ENCODE measurements around the gene FARP1.
"Not testable (repeated sequence)": the region's sequence is repeated elsewhere in the genome, so short reads cannot be mapped to it uniquely, and the experiment has no call there.

Gene FARP1

GRCh38 chr13:98342953-98343352 is 200.1 kb downstream of the FARP1 start:
- DNase-seq: no peak

GRCh38 chr13:98343461-98343860 is 200.6 kb downstream of the FARP1 start:
- DNase-seq: no peak

- DNase-seq: no peak
These were observed 201.5 kb downstream of the FARP1 start for GRCh38 chr13:98344392-98344791.

GRCh38 chr13:98345107-98345935 is 202.4 kb downstream of the FARP1 start:
- DNase-seq: no peak

- DNase-seq: no peak
These were observed 204.2 kb downstream of the FARP1 start for GRCh38 chr13:98346904-98347636.

- DNase-seq: no peak
These were observed 204.9 kb downstream of the FARP1 start for GRCh38 chr13:98347756-98348155.

- no peak for DNase-seq
These were observed 205.7 kb downstream of the FARP1 start for GRCh38 chr13:98348466-98349200.

GRCh38 chr13:98349731-98350305 is 206.9 kb downstream of the FARP1 start:
- no peak for DNase-seq

- DNase-seq: no peak
These were observed 207.9 kb downstream of the FARP1 start for GRCh38 chr13:98350746-98351330.

GRCh38 chr13:98351636-98352035 is 208.7 kb downstream of the FARP1 start:
- DNase-seq: no peak

GRCh38 chr13:98352226-98352625 is 209.3 kb downstream of the FARP1 start:
- no peak for DNase-seq

- no peak for DNase-seq
These were observed 210.9 kb downstream of the FARP1 start for GRCh38 chr13:98353750-98354149.

GRCh38 chr13:98358937-98359336 is 216.0 kb downstream of the FARP1 start:
- DNase-seq: no peak

GRCh38 chr13:98360545-98360944 is 217.7 kb downstream of the FARP1 start:
- DNase-seq: no peak

- no peak for DNase-seq
These were observed 220.4 kb downstream of the FARP1 start for GRCh38 chr13:98363326-98363725.

GRCh38 chr13:98364179-98364578 is 221.3 kb downstream of the FARP1 start:
- no peak for DNase-seq

- no peak for DNase-seq
These were observed 221.8 kb downstream of the FARP1 start for GRCh38 chr13:98364647-98365046.

- no peak for DNase-seq
These were observed 222.4 kb downstream of the FARP1 start for GRCh38 chr13:98365302-98365701.

- DNase-seq: no peak
These were observed 223.1 kb downstream of the FARP1 start for GRCh38 chr13:98366010-98366409.

GRCh38 chr13:98366443-98366842 is 223.5 kb downstream of the FARP1 start:
- DNase-seq: no peak

- DNase-seq: no peak
These were observed 224.1 kb downstream of the FARP1 start for GRCh38 chr13:98366959-98367358.

GRCh38 chr13:98368019-98368418 is 225.1 kb downstream of the FARP1 start:
- DNase-seq: no peak

- DNase-seq: not testable (repeated sequence)
These were observed 226.6 kb downstream of the FARP1 start for GRCh38 chr13:98369520-98369919.
